ENCODE data around the gene DNER.

DNER gene

GRCh38 chr2:229492034-229492433 is 222.3 kb downstream of the DNER start:
- no peak for DNase-seq (ENCODE audit: low read depth in 2 of 2)

DNA sequence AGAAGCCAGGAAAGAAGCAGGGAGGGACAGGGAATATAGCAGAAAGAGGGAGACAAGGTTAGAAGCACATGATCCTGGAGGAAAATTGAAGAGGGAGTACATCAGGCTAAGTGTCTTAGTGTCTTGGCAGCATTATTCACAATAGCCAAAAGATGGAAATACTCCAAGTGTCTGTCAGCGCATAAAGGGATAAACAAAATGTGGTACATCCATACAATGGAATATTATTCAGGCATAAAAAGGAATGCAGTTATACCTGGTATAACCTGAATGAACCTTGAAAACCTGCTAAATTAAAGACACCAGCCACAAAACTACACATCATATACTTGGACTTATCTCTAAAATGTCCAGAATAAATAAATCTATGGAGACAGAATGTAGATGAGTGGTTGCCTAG is 224.2 kb downstream of the DNER start:
- no peak for DNase-seq (ENCODE audit: low read depth in 2 of 2)

DNA sequence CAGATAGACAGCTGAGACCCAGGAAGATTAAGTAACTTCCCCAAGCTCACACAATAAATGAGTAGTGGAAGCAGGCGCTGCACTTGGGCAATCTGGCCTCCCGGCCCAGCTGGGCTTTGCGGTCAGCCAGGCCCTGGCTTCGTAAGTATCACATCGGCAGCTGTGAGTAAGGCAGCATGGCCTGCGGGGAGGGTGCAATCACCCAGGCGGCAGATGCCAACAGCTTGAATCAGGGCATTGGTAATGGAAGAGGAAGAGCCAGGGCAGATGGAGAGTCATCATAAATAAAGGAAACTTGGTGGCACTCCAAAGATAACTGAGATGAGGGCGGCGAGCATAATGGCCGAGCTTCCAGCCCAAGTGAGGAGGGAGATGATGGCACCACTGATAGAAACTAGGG is 225.3 kb downstream of the DNER start:
- no peak for DNase-seq (ENCODE audit: low read depth in 2 of 2)

DNA sequence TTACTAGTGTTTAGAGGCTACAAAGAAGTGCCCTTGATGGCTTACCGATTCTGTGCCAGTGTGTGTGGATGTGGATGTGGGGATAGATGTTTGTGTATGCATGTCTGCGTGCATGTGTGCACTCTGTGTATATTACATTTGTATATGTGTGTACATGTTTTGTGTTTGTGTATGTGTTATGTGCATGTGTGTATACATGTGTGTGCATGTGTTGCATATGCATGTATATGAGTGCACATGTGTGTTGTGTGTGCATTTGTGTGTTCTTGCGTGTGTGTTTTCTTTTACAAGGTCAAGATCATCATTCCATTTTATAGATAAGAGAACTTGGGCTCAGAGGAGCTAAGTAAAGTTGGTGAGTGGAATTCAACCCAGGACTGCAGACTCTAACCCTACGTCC is 226.1 kb downstream of the DNER start:
- DNase-seq (ENCODE audit: low read depth in 2 of 2): no peak

- DNase-seq (ENCODE audit: low read depth in 2 of 2): no peak
Observed at GRCh38 chr2:229486673-229487072, 227.7 kb downstream of the DNER start.

GRCh38 chr2:229485857-229486256 is 228.5 kb downstream of the DNER start:
- DNase-seq (ENCODE audit: low read depth in 2 of 2): no peak

DNA sequence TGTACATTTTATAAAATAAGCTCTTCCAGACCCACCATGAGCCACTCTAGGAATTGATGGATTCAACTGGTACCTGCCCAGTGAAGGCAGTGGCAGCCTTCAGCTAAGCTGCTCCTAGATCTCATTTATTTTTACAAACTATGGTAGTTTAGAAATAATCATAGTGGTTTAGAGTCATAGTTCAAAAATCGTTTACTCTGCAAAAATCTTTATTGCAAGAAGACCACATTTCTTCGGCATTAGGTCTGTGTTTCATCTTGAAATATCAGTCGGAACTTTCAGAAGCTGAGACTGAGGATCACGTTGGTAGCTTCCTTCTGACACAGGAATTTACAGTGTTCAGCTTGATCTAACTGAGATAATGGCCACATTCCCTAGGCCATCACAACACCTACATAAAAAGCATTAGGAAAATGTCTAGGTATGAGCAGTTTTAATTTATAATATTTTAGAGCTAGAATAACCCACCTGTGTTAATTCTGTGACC is 237.0 kb downstream of the DNER start:
- DNase-seq (ENCODE audit: low read depth in 2 of 2): no peak

DNA sequence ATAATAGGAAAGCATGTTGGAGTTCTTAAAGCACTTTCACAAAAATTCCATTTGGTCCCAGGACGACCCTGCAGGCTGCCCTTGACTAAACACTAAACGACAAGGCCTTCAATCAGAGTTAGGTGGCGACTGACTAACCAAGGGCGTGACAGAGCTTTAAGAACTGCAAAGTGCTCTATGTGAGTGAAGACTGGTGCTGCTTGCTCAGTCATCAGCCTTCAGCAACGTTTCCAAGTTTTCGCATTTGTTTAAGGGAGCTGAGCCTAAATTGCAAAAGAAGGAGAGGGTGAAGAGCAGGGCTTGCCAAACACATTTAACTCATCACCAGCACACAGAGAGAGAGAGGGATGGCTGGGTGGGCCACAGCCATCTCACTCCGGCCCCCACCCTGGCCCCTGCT is 238.6 kb downstream of the DNER start:
- no peak for DNase-seq (ENCODE audit: low read depth in 2 of 2)

DNA sequence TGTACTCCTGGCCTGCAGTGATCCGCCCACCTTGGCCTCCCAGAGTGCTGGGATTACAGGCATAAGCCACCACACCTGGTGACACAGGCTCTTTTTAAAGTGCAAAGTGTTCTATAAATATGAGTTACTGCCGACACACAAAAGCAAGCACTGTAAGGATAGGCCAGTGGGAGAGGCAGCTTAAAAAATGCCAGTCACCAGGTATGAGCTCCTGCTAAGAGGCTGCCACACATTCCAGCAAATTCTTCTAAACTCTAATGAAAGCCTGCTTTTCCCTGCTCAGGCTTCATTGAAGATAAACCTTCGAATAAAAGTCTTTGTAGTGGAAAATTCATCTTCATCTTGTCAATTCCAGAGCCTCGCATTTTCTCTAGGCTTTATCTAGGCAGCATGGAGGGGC is 240.2 kb downstream of the DNER start:
- DNase-seq (ENCODE audit: low read depth in 2 of 2): no peak

- no peak for DNase-seq (ENCODE audit: low read depth in 2 of 2)
Observed at GRCh38 chr2:229470781-229471180, 243.6 kb downstream of the DNER start.

DNA sequence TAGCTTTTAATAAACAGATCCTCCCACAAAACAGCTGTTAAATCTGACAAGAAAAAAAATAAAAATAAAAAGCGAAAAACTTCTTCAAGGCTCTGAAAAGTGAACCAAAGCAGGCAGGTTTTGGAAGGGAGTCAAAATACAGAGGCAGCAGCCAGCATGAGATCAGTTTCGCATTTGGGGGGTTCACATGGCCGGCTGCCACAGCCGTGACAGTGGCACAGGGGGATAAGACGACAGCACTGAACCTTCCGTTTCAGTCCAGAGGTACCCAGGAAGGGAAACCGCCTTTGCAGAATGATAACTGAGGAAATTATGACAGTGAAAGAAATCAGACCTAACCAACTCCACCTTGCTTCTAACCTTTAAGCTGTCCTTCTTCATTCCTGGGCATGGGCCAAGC is 246.6 kb downstream of the DNER start:
- DNase-seq (ENCODE audit: low read depth in 2 of 2): no peak

GRCh38 chr2:229463841-229464346 is 250.5 kb downstream of the DNER start:
- DNase-seq (ENCODE audit: low read depth in 2 of 2): no peak

- no peak for DNase-seq (ENCODE audit: low read depth in 2 of 2)
Observed at GRCh38 chr2:229462112-229462511, 252.2 kb downstream of the DNER start.

GRCh38 chr2:229456091-229456490 is 258.3 kb downstream of the DNER start:
- DNase-seq (ENCODE audit: low read depth in 2 of 2): no peak

DNA sequence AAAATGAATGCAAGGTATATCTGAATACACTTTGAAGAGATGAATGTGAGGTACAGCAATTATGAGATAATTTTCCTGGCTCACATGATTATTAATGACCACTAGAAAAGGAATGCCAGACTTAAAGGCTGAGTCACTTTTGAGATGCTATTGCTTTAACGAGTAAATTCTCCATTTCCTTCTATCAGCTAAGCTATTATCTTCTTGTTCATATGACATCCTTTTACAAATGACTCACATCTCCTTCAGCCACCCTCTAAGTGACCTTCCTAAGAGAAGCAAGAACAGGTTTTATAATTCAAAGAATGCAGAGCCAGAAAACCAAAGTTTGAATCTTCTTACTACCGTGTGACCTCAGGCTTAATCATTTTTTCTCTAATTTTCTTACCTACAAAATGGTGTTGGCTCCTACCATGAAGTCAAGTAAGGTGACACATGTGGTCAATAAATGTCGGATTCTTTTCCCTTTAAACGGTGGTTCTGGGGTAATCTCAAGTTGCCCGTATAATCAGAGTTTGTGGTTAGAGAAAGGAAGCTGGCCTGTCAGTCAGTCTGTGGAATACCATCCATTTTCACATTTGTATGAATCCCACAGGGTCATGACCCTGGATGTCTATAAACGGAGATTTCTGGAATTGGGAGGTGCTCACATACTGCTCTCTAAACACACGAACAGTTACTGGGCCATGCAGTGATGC is 259.3 kb downstream of the DNER start:
- no peak for DNase-seq (ENCODE audit: low read depth in 2 of 2)

DNA sequence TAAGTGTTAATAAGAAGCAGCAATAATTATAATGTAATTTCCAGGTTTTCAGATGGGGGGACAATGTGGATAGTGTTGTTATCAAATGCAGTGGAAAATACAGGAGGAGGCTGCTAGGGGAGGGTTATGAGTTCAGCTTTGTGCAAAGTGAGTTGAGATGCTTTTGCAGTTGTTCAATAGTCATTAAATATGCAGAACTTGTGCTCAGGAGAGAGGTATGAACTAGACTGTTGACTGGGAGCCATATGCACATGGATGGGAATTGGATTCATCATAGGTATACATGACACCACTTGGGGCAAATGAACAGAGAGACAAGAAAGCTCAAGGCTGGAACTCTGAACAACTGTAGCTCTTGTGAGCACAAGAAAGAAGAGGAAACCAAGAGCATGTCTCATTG is 261.1 kb downstream of the DNER start:
- no peak for DNase-seq (ENCODE audit: low read depth in 2 of 2)

GRCh38 chr2:229451852-229452251 is 262.5 kb downstream of the DNER start:
- DNase-seq (ENCODE audit: low read depth in 2 of 2): no peak

GRCh38 chr2:229447227-229447626 is 267.1 kb downstream of the DNER start:
- no peak for DNase-seq (ENCODE audit: low read depth in 2 of 2)

DNA sequence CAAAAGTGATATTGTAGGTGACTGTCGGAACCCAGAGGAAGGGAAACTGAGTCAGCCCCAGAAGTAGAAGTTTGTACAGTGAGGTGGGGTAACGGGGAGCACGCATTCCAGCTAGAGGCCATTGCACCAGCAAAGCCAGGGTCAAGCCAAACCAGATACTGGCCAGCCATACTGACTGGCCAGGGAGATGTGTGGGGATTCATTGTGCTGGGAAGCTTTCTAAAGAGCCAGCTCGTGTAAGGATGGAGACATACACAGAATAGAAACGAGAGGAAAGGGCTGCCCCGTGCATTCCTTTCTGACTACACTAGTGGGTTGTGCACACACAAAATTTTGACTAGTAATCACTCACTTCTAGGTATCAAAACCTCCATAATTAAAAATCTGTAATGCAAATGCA is 268.0 kb downstream of the DNER start:
- no peak for DNase-seq (ENCODE audit: low read depth in 2 of 2)

- no peak for DNase-seq (ENCODE audit: low read depth in 2 of 2)
Observed at GRCh38 chr2:229445501-229446211, 268.7 kb downstream of the DNER start.

DNA sequence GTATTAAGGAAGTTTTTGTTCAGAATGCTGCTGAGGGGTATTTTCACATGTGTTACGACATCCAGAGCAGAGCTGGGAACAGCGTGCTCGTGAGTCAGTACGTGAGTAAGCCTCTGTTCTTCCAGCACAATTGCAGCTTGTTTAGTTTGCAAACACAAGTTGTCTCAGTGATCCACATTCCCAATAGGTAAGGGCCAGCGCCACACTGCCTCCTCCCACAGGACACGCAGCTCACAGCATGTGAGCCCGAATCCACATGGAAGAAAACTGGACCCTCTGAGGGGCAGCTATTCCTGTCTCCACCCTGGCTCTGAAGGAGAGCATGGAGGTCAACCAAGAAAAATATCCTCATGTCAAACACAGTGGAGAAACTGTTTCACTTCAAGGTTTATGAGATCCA is 269.3 kb downstream of the DNER start:
- DNase-seq (ENCODE audit: low read depth in 2 of 2): no peak

- no peak for DNase-seq (ENCODE audit: low read depth in 2 of 2)
Observed at GRCh38 chr2:229443546-229444268, 270.6 kb downstream of the DNER start.

DNA sequence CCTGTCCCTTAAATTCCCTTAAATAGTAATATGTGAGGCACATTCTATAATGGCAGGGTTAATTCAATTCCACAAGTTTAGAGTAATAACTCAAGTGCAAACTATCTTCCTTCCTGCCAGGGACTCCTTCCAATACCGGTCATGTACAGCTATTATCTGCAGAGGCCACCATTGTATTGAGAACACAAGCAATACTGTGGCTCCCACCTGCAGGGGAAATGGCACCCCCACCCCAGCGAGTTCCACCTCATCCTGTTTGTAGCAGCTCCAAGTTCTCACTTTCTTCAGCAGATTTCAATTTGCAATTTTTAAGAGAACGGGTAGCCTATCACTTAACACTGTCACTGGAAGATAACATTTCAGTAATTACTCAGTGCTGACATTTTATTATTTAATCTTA is 271.2 kb downstream of the DNER start:
- DNase-seq (ENCODE audit: low read depth in 2 of 2): no peak

All from activated CD4-positive, alpha-beta T cell treated with anti-CD3 and anti-CD28 coated beads for 24 hours (primary cell).